ENCODE data around the gene LRP8. TPM values are rescaled to one million over a fixed set of nuclear protein-coding genes. Genes with fewer than 3 reads are reported as not detected.

LRP8 gene
- total and polyA plus RNA-seq, 2 of the 13 experiments (the other 11 are each of a cell fraction or from before 2014, with no cell fraction given) = 17.3 to 17.4 TPM

- peak; percentile 88 for TF ChIP-seq MAX (IDR thresholded peaks at IDR 0.05)
- TF ChIP-seq IRX3 (CRISPR knock-in tag; IDR thresholded peaks at IDR 0.05; ENCODE audit: borderline replicate concordance, low read depth) = peak; percentile 60; the same call in 1 of the 2 replicates
- TF ChIP-seq THAP8 (CRISPR knock-in tag; IDR thresholded peaks at IDR 0.05; ENCODE audit: borderline replicate concordance) = 0 out of 2 replicates have a peak, but pooled peaks have one; percentile 44
- peak; percentile 74 for TF ChIP-seq ZSCAN31 (CRISPR knock-in tag; IDR thresholded peaks at IDR 0.05; ENCODE audit: low read depth)
- TF ChIP-seq SKIL (CRISPR knock-in tag; IDR thresholded peaks at IDR 0.05; ENCODE audit: borderline replicate concordance) = no peak
- peak; percentile 50; the same call in 1 of the 2 replicates for TF ChIP-seq ARNTL (CRISPR knock-in tag; IDR thresholded peaks at IDR 0.05)
- TF ChIP-seq ZNF350 (CRISPR knock-in tag; IDR thresholded peaks at IDR 0.05; ENCODE audit: borderline replicate concordance, low read depth) = peak; percentile 89
- peak; percentile 64 for TF ChIP-seq ZNF639 (CRISPR knock-in tag; conservative IDR thresholded peaks at IDR 0.05)
- TF ChIP-seq AFF4 (CRISPR knock-in tag; IDR thresholded peaks at IDR 0.05) = no peak
- TF ChIP-seq U2AF2 (IDR thresholded peaks at IDR 0.05; ENCODE audit: low read depth, low read length) = no peak
- peak; percentile 95 for TF ChIP-seq POGK (CRISPR knock-in tag; conservative IDR thresholded peaks at IDR 0.05)
- no peak for TF ChIP-seq ELF4 (CRISPR knock-in tag; IDR thresholded peaks at IDR 0.05; ENCODE audit: borderline replicate concordance)
- TF ChIP-seq PHB2 (IDR thresholded peaks at IDR 0.05; ENCODE audit: partially characterized antibody) = no peak
- TF ChIP-seq MTERF4 (CRISPR knock-in tag; IDR thresholded peaks at IDR 0.05) = 0 out of 2 replicates have a peak, but pooled peaks have one; percentile 60
- TF ChIP-seq TOPORS (CRISPR knock-in tag; IDR thresholded peaks at IDR 0.05) = 0 out of 2 replicates have a peak, but pooled peaks have one; percentile 39
These were observed 89.4 kb downstream of the LRP8 start, which contains the start of gene MAGOH (continued) for GRCh38 chr1:53238197-53239155.
